Transverse colon (tissue), 4 donors: ENCODE data around the gene TAF5L.

Experiments used
- CTCF ChIP-seq, 5 experiments: fragments of 200-600 bp in 3 of 5; fragments of 450-650 bp in 2 of 5; sonication (generic) in 3 of 5; IDR thresholded peaks; 1 replicate in 2 of 5; 2 replicates in 3 of 5; pipeline ENCODE4 v1.5.1; 2016 to 2017; ENCODE audit warnings: antibody characterized with exemption in 5 of 5, inconsistent platforms in 3 of 5, mild to moderate bottlenecking in 2 of 5, moderate library complexity in 1 of 5
- EP300 ChIP-seq: sonication (generic); formaldehyde crosslinking; IDR thresholded peaks from one replicate; pipeline ENCODE4 v1.6.1; 2017; ENCODE audit warnings: antibody characterized with exemption, low read depth
- POLR2AphosphoS5 ChIP-seq, 3 donors: sonication (generic); formaldehyde crosslinking; IDR thresholded peaks; one replicate each; pipeline ENCODE4 v1.6.1; 2016; ENCODE audit warnings: antibody characterized with exemption in 3 of 3

GRCh38 chr1:229567109-229567868, 58.6 kb downstream of the TAF5L start:
- TF ChIP-seq POLR2AphosphoS5 (IDR thresholded peaks at IDR 0.05) = no peak
- TF ChIP-seq CTCF (IDR thresholded peaks at IDR 0.05) = no peak
- TF ChIP-seq EP300 = no peak
